Erythroblast (primary cell): ENCODE data around the gene CEP131.

Experiments used
- GATA1 ChIP-seq: IDR thresholded peaks from 2 replicates; pipeline ENCODE4 v1.6.1; 2011; ENCODE audit warnings: low read depth, mild to moderate bottlenecking, control low read depth, low read length, moderate library complexity
- POLR2A ChIP-seq: IDR thresholded peaks from 2 replicates; pipeline ENCODE4 v1.6.1; 2011; ENCODE audit warnings: mild to moderate bottlenecking, low read length

- no peak for TF ChIP-seq GATA1
- no peak for TF ChIP-seq POLR2A
Measured at GRCh38 chr17:81252987-81253329, 30.2 kb upstream of the CEP131 start.
